ENCODE results near the gene PMIS2.

PMIS2 gene

DNA sequence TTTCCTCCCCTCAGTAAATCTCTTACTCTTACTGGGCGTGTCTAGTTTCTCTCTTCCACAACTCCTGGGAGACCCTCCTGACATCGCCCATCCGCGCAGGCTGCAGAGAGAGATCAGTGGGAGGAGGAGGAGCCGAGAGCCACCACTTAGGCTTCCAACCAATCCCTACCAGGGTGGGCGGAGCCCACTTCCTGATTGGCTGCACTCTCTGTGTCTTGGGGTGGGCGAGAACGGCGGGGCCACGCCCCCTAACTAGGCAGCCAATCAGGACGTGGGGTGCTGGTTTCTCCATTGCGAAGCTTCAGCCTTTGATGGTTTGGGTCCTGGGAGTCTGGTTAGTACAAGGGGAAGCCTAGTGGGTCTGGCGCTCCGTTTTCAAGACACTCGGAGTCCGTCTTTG, at the start of gene PMIS2:
Gene PMIS2, plus strand, starts transcription at position 326 of the 400 bp plus-strand sequence. CDS start 87 bp downstream, outside the sequence.
- DNase-seq (ENCODE audit: low spot score), result no peak

DNA sequence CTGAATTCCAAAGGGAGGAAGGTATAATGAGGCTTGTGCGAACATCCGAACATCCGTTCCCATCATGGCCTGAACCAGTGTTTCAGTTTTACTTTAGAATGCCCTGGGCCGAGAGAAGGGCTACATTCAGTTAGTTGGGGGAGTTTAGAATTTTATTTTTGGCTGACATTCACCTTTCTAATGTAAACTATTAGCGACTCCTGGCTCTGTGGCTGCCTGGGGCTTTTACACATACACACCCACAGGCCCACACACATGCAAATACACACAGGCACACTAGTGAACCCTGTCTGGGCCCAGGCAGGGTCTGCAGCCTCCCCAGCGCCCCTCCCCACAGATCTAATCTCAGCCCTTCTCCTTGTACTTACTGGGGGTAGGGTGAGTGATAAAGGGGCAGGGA, 46.7 kb upstream of the PMIS2 start:
- DNase-seq (ENCODE audit: low spot score), result no peak

DNA sequence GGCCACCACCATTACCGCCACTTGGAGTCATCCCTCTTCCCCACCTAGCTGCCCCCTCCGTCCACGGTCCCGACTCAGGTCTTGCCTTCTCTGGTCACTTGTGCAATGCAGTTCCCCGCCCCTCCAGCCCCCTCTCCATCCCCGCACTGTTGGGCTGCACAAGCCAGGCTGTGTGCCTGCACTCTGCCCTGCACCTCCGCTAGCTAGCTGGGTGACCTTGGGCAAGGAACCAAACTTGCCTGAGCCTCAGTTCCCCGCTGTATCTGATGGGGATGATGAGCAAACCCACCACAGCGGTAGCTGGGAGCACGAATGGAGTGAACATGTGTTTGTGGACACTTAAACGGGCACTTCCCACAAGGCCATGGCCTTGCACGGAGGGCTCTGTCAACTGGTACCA, 46.1 kb upstream of the PMIS2 start:
- DNase-seq (ENCODE audit: low spot score), result no peak

DNA sequence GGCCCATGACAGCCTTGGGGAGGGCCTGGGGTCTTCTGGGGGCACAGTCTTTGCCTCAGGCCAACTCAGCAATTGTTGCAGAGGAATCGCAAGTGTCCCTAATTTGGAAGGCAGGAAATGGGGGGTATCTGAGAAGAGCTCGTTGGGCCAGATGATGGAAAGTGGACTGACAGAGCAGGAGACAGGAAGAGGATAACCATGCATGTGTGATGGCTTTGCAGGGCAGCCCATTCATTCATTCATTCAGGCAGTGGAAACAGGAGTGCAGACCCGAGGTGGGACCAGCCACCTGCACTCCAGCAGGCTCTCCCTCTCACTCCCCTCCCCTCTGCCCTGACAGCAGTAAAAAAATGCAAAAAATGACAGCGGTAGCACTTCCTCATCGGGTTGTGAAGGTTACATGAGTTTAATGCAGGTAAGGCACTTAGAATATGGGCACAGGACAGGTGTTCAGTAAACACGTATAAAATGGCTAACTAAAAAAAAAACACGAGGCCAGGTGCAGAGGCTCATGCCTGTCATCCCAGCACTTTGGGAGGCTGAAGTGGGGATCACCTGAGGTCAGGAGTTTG, 45.5 kb upstream of the PMIS2 start:
- no peak for DNase-seq (ENCODE audit: low spot score)

DNA sequence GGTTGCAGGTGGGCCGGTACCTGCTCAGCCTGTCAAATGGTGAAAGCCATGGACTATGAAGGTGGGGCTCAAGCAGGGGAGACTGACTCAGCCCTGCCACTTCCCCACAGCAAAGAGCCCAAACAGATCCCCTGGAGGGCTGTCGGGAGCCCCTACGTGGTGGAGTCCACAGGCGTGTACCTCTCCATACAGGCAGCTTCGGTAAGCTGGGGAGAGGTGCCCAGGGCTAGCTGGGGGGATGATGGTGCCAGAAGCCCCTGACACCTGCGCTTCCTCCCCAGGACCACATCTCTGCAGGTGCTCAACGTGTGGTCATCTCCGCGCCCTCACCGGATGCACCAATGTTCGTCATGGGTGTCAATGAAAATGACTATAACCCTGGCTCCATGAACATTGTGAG, 43.8 kb upstream of the PMIS2 start:
- no peak for DNase-seq (ENCODE audit: low spot score)

DNA sequence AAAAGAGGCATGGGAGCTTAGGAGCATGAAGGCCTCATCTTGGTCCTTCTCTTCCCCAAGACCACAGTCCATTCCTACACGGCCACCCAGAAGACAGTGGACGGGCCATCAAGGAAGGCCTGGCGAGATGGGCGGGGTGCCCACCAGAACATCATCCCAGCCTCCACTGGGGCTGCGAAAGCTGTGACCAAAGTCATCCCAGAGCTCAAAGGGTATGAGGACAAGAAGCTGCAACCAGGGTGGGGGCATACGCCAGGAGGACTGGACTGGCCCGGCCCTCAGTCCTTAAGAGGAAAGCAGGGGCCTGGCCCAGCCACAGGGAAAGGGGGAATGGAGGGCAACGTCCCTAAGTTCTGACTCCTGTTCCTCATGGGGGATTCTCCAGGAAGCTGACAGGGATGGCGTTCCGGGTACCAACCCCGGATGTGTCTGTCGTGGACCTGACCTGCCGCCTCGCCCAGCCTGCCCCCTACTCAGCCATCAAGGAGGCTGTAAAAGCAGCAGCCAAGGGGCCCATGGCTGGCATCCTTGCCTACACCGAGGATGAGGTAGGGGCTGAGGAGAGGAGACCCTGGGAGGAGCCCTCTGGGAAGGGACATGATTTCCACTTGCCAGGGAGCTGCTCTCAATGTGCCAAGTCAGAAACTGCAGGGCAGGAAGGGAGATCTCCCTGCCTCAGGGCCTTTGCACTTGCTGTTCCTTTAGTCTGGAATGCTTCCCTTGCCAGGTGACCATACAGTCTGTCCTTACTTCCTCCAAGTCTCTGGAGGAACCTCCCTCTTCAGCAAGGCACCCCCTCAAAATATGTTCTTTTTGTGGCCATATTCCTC, 42.5 kb upstream of the PMIS2 start:
- no peak for DNase-seq (ENCODE audit: low spot score)

DNA sequence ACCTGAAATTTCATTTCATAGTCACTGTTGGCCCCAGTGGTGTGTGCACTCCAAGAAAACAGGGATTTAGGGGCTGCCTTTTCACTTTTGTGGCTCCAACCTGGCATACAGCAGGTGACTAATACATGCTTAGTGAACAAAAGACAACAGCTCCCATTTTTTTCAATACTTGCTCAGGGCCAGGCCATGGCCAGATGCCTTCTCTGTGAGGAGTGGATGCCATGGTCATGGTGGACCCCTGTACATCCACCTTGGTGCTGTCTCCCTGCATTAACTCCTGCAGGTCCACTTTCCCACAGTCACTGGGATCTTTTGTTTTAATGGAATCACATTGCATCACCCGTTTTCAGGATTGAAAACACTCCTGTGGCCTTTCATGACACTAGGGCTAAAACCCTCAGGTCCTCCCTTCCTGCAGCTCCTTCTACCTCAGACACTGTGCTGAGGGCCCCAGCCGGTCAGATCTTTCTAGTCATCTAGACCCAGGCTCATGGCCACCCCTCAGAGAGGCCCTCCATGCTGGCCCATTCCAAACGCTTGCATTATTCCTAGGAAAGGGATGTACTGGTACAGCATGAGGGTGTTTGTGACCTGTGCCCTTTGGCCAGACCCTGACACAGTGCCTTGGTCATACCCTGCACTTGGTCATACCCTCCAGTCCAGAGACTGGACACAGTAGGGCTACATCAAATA, 41.7 kb upstream of the PMIS2 start:
- DNase-seq (ENCODE audit: low spot score), result no peak

DNA sequence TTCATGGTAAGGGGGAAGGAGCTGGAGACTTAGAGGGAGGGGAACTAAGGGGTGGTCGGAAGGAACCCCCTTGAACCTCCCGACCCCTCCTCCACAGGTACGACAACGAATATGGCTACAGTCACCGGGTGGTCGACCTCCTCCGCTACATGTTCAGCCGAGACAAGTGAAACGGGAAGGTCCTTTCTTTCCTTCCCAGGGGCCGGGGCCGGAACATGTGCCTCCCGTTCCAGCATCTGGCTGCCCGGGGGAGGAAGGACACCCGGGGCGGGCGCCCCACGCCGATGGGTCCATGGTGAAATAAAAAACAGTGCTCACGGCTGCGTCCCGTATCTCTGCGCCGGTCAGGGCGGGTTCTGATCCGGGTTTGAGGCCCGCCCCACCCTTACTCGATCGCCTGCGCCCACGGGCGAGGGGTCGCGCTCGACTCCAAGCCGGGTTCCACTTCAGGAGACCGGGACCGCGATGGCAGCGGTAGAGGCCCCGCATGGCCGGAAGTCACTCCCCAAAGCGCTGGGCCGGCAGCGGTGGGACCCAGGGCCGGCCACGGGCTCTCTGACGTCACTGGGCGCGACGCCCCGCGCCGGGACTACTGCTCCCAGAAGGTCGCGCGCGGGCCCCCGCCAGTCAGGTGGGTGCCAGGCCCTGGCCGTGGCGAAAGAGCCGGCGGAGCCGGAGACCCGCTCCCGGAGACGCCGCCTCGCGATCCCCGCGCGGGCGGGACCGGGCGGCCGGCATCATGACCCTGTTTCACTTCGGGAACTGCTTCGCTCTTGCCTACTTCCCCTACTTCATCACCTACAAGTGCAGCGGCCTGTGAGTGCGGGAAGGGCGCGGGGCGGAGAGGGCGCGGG, 40.7 kb upstream of the PMIS2 start, which contains the start of gene TMEM147:
Gene TMEM147, plus strand, starts transcription at position 626 of the 854 bp plus-strand sequence. Its CDS starts 114 bp downstream, at position 740.
- DNase-seq (ENCODE audit: low spot score), result peak; percentile 99

DNA sequence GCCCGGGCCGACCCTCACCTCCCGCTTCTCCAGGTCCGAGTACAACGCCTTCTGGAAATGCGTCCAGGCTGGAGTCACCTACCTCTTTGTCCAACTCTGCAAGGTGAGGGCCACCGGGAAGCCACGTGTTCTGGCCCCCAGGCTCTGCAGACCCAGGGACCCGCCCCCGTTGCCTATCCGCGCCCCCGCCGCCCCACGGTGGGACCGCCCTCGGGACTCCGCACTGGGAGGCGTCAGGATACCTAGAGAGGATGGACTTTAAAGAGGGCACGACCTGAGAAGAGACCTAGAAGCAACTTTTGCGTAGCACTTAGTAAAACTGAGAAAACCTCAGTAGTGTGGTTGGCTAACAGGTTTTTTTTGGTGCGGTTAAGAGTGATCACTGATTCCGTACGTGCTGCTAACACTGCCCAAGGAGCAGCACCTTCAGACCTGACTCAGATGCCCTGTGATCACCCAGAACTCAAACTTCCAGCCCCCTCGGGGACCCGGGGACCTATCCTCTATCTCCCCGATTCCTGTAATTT, 40.1 kb upstream of the PMIS2 start:
- DNase-seq (ENCODE audit: low spot score), result peak; percentile 86

DNA sequence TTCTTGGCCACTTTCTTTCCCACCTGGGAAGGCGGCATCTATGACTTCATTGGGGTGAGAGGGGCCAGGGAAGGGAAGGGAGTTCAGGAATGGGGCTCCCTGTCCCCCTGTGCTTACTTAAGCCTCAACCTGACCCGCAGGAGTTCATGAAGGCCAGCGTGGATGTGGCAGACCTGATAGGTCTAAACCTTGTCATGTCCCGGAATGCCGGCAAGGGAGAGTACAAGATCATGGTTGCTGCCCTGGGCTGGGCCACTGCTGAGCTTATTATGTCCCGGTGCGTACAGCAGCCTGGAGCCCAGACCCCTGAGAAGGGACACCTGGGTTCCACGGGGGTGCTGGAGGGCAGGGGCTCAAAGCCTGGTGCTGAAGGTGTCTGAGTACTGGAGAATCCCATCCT, 39.4 kb upstream of the PMIS2 start:
- no peak for DNase-seq (ENCODE audit: low spot score)

DNA sequence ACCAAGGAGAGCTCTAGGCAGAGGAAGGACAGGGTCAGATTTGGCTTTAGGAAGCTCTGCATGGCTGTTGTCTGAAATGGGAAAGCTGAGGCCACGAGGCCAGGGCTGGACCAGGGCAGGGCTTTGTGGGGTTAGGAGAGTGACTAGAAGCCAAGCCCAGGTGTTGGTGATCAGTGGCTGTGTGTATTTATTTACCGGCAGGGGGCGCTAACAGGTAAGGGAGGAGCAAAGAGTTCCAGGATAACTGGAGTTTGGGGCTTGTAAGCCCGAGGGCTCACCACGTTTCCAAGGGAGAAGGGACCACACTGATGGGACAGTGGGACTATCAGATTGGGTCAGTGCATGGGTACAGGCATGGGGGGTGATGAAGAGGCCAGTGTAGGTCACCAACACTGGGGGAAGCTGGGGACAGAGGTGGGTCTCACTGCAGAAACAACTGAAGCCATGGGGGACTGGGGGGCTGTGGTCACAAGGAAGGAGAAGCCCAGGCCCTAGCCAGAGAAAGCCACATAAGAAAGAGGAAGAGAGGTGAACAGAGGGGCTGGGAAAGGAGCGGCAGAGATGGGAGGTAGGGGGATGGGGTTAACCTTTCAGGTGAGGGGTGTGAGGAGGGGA, 36.7 kb upstream of the PMIS2 start:
- peak; percentile 92 for DNase-seq (ENCODE audit: low spot score)

DNA sequence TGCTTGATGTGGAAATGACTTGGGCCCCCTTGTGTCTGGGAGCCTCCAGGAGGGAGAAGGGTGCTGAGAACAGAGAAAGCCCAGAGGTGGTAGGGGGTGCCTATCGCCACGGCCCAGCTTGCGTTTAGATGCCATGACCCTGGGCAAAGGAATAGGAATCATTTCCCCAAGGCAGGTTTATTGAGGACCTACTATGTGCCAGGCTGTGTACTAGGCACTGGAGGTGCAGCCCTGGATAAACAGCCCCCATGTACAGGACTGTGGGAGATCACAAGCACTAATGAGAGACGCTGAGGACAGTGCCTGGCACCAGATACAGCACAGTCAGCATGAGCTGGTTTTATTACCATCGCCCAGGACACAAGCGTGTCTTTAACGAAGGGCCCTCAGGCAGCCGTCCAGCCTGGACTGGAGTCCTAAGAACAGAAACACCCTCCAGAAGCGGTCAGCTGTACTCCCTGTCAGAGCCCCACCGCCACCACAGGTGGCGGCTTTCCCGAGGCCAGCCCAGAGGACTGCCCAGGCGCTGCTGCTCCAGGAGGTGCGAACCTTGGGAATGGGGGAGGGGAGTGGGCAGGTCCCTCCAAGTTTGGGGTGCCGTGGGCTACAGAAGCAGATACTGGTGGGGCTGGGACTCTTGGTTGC, 36.0 kb upstream of the PMIS2 start:
- no peak for DNase-seq (ENCODE audit: low spot score)

DNA sequence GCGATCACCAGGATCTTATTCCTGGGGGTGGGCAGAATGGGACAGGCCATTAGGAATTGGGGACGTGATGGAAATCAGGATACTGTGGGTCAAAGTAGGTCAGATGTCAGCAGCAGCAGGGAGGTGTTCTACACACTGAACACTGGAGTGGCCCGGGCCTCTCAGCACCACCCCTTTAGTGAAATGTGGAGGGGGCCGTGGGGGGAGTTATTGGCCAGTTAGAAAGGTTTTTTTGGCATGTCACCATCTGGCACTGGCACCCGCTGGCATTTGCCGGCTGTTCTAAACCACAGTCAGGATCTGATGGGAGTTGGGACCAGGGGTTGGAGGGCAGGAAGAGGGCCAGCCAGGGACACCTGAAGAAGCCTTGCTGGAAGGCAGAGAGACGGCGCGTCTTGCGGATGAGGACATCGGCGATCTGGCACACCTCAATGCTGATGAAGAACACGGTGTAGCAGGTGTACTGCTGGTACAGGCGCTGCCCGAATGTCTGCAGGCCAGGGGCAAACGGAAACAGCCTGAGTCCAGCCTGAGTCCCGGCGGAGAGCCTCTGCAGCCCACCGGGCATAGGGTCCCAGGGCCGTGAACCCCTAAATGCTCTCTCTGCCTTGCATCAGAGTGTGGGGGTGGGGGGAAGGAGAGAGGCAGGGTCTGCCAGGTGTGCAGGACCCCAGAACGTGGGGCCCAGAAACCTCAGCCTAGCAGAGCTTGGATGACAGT, 34.7 kb upstream of the PMIS2 start:
- DNase-seq (ENCODE audit: low spot score), result no peak

DNA sequence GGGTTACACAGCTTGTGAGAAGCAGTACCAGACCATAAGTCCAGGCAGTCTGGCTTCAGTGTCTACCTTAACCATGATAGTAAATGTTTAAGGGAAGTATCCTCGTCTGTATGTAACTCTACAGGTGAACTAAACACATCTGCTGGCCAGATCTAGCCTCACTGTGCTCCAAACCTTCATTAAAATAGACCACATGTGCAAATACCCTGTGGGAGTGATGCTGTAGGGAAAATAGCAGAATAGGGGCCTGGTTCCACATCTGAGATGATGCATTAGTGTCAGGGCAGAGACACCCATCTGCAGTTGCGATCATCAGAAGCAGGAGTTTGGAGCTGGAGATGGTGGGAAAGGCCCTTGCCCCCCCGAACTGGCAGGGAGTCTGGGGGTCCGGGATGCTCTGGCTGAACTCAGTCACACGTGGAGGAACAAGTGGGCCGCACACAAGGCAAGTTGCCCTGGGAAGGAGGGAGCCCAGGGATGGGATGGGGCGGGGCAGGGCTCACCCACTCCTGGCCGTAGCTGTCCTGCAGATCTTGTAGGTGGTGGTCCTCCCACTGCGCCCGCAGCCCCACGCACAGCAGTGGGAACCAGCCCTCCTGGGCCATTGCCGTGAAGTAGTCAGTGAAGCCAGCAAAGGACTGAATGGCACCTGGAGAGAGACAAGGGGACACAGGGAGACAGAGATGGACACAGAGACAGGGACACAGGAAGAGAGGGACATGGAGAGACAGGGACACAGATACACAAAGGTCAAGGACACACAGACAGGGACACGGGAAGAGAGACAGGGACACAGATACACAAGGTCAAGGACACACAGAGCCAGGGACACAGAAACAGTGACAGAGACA, 33.2 kb upstream of the PMIS2 start:
- no peak for DNase-seq (ENCODE audit: low spot score)

DNA sequence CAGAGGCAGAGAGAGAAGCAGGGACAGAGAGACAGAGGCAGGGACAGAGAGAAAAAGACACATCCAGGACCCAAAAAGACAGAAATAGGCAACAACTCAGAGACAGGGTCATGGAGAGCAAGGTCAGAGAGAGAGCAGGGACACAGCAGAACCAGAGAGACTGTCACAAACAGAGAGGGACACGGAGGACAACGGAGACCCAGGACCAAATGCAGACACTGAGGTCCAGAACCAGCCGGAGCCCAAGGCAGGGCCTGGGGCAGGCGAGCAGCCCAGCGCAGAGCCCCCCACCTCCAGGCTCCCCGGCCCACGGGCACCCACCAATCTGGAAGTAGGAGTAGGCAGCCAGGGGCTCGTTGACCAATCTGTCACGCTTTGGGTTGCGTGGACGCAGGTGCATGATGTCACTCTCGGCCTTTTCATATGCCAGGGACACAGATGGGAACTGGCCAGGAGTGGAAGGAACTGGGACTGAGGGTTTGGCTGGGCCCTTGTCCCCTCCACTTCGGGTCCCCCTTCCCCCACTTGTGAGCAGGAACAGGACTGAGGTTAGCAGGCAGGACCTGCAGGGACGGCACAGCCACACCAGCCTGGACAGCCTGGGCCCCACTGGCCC, 32.5 kb upstream of the PMIS2 start:
- DNase-seq (ENCODE audit: low spot score), result no peak

DNA sequence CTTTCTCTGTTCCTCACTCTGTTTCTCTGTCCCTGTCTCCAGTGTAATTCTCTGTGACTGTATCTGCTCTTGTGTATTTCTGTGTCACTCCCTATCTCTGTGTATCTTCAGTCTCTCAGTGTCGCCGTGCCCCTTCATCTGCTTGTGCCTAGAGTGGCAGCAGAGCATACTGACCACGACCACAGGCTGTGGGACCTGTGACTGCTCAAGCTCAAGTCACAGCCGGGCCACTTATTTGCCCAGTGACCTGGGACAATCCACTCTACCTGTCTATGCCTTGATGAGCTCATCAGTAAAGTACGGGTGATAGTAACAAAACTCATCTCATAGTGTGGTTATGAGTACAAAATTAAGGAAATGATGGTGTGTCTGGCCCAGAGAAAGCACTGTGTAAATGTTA, 31.9 kb upstream of the PMIS2 start:
- no peak for DNase-seq (ENCODE audit: low spot score)

DNA sequence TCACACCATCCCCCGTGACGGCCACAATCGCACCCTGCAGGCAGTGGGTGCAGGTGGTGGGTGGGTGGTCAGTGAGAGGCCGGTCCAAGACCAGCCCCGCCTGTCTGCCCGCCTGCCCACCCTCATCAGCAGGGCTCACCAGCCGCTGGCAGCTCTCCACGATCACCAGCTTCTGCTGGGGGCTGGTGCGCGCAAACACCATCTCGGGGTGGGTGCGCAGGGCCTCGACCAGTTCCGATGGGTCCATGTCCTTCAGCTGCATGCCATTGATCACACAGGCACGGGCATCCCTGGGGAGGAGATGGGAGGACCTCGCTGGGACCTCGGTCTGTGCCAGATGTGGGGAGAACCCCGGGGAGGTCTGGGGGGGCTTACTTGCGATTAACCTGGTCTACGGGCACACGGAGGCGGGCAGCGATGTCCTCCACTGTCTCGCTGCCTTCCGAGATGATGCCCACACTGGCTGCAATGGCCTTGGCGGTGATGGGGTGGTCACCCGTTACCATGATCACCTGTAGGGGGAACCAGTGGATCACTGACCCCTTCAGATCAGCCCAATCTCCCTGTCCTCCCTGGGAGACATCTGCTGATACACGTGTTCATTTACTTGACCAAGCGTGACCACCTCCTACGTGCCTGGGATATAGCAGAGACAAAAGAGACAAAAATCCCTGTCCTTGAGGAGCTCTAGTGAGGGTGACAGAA, 30.5 kb upstream of the PMIS2 start:
- DNase-seq (ENCODE audit: low spot score), result peak; percentile 77

DNA sequence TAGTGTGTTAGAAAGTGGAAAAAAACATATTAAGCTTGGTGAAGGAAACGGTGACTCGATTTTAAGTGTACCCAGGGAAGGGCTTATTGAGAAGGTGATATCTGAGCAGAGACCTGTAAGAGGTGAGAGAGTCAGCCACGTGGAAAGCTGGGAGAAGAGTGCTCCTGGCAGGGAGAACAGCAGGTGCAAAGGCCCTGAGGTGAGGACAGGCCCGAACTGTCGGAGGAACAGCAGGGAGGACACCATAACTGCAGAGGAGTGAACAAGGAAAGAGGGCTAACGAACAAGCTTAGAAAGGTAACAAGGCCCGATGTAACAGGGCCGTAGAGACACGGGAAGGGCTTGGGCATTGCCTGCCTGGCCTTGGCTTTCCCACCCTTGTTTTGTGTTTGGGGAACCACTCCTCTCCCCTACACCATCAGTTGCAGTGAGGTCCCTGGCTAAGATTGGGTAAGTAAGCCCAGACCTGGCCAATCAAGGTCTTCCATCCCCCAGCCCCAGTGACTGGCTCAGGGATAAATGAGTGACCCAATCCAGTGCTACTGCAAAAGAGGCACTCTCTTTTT, 29.9 kb upstream of the PMIS2 start:
- no peak for DNase-seq (ENCODE audit: low spot score)

Data from HuH-7.5 (cell line).